HL-60 (cell line): ENCODE data around the gene MAP4K2.
A peak's percentile ranks its signal among the peaks of the same experiment; 100 is the strongest.

Experiments
- GABPA ChIP-seq: IDR thresholded peaks from 2 replicates; pipeline ENCODE4 v1.6.1; 2012; ENCODE audit warnings: low read depth
- POLR2AphosphoS5 ChIP-seq: IDR thresholded peaks from 2 replicates; pipeline ENCODE4 v1.6.1; 2012; ENCODE audit warnings: low read depth
- SPI1 ChIP-seq: IDR thresholded peaks from 2 replicates; pipeline ENCODE4 v1.6.1; 2012; ENCODE audit warnings: low read depth, mild to moderate bottlenecking, borderline replicate concordance
- TF ChIP-seq, protein P1 (sequence below): IDR thresholded peaks from 2 replicates; pipeline ENCODE4 v1.6.1; 2012; ENCODE audit warnings: low read depth; ENCODE audit not compliant: insufficient replicate concordance
- TF ChIP-seq, protein P2 (sequence below): IDR thresholded peaks from one replicate; pipeline ENCODE4 v1.5.1; 2011; ENCODE audit warnings: low read length, control low read depth, inconsistent platforms; ENCODE audit not compliant: insufficient read depth

DNA sequence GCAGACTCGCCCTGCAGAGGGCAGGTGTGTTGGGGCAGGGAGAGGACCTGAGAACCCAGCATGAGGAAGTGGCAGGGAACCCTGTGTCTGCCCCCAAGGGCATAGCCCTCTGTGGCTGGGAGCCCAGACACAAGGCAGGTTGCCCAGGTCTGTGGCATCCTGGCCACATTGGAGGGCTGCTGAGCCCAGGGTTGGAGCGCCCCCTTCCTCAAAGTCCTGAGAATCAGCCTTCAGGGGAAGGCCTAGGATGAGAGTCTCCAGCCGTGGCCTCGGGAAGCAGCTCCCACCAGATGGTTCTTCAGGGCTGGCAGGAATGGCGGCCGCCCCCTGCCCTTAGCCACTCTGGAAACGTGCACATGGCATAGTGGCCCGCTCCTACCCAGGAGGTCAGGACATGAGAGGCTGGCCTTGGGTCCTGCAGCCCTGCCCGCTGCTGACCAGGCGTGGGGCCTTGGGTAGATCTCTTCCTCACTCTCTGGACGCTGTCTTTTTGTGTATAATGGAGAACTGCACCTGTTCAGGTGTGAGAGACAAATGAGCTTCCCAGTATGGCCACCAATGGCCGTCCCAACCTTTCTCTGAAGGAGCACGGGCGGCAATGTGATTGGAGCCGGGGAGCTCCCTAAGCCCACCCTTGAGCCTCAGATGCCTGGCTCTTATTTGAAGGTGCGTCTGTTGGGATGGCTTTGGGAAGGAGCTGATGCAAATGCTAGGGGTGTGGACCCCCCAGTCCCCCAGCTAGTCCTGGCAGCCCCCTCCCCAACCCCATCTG, 46.0 kb upstream of the MAP4K2 start:
- TF ChIP-seq, protein P1, sequence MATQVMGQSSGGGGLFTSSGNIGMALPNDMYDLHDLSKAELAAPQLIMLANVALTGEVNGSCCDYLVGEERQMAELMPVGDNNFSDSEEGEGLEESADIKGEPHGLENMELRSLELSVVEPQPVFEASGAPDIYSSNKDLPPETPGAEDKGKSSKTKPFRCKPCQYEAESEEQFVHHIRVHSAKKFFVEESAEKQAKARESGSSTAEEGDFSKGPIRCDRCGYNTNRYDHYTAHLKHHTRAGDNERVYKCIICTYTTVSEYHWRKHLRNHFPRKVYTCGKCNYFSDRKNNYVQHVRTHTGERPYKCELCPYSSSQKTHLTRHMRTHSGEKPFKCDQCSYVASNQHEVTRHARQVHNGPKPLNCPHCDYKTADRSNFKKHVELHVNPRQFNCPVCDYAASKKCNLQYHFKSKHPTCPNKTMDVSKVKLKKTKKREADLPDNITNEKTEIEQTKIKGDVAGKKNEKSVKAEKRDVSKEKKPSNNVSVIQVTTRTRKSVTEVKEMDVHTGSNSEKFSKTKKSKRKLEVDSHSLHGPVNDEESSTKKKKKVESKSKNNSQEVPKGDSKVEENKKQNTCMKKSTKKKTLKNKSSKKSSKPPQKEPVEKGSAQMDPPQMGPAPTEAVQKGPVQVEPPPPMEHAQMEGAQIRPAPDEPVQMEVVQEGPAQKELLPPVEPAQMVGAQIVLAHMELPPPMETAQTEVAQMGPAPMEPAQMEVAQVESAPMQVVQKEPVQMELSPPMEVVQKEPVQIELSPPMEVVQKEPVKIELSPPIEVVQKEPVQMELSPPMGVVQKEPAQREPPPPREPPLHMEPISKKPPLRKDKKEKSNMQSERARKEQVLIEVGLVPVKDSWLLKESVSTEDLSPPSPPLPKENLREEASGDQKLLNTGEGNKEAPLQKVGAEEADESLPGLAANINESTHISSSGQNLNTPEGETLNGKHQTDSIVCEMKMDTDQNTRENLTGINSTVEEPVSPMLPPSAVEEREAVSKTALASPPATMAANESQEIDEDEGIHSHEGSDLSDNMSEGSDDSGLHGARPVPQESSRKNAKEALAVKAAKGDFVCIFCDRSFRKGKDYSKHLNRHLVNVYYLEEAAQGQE: no peak
- TF ChIP-seq, protein P2, sequence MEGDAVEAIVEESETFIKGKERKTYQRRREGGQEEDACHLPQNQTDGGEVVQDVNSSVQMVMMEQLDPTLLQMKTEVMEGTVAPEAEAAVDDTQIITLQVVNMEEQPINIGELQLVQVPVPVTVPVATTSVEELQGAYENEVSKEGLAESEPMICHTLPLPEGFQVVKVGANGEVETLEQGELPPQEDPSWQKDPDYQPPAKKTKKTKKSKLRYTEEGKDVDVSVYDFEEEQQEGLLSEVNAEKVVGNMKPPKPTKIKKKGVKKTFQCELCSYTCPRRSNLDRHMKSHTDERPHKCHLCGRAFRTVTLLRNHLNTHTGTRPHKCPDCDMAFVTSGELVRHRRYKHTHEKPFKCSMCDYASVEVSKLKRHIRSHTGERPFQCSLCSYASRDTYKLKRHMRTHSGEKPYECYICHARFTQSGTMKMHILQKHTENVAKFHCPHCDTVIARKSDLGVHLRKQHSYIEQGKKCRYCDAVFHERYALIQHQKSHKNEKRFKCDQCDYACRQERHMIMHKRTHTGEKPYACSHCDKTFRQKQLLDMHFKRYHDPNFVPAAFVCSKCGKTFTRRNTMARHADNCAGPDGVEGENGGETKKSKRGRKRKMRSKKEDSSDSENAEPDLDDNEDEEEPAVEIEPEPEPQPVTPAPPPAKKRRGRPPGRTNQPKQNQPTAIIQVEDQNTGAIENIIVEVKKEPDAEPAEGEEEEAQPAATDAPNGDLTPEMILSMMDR: no peak
- TF ChIP-seq GABPA: no peak
- no peak for TF ChIP-seq POLR2AphosphoS5
- TF ChIP-seq SPI1: peak; percentile 79; the same call in 1 of the 2 replicates
